WTC11 (cell line): ENCODE results near the gene FTL. TPM values are rescaled to one million over a fixed set of nuclear protein-coding genes. Genes with fewer than 3 reads are reported as not detected.

Source experiments
- ATAC-seq: fragments of 200-7000 bp; cut with Tn5 transposase; 2 replicates; pipeline ENCODE4 v1.10.0; 2021; ENCODE audit warnings: mild to moderate bottlenecking, moderate library complexity
- CTCF ChIA-PET: fragments of 300-600 bp; sonication (Branson Sonifier 250); formaldehyde crosslinking; loops from one replicate; lab custom pipeline; 2021; ENCODE audit warnings: antibody characterized with exemption; lab: Charles Lee
- POLR2A ChIA-PET: fragments of 350-600 bp; sonication (Branson Sonifier 250); formaldehyde crosslinking; loops from one replicate; lab custom pipeline; 2021; ENCODE audit warnings: antibody characterized with exemption; lab: Charles Lee
- DNase-seq: peaks from one replicate; pipeline ENCODE4 v3.0.0; 2021; ENCODE audit warnings: low spot score
- H3K27ac Mint-ChIP-seq: 2 replicates; pipeline ENCODE4 v1.8.0; 2021; ENCODE audit warnings: mixed read lengths
- H3K27me3 Mint-ChIP-seq: 2 replicates; pipeline ENCODE4 v1.8.0; 2021; ENCODE audit warnings: low read depth, mild to moderate bottlenecking, moderate library complexity, mixed read lengths
- H3K36me3 Mint-ChIP-seq: 2 replicates; pipeline ENCODE4 v1.8.0; 2021; ENCODE audit warnings: mixed read lengths
- H3K4me1 Mint-ChIP-seq: 2 replicates; pipeline ENCODE4 v1.8.0; 2022; ENCODE audit warnings: mixed read lengths
- H3K4me3 Mint-ChIP-seq: 2 replicates; pipeline ENCODE4 v1.8.0; 2021; ENCODE audit warnings: mild to moderate bottlenecking, moderate library complexity, mixed read lengths
- H3K9me3 Mint-ChIP-seq: 2 replicates; pipeline ENCODE4 v1.8.0; 2021; ENCODE audit warnings: mixed read lengths
- AR ChIP-seq: fragments of 250-450 bp; sonication (Bioruptor Pico); IDR thresholded peaks from 2 replicates; pipeline ENCODE4 v1.9.0; 2021; ENCODE audit warnings: mild to moderate bottlenecking
- ATF3 ChIP-seq: sonication (generic); formaldehyde crosslinking; conservative IDR thresholded peaks from 2 replicates; pipeline ENCODE4 v1.8.1; 2022; ENCODE audit warnings: mild to moderate bottlenecking, missing genetic modification reagents
- ATF6 ChIP-seq: sonication (generic); formaldehyde crosslinking; IDR thresholded peaks from 2 replicates; pipeline ENCODE4 v1.8.1; 2023; ENCODE audit warnings: mild to moderate bottlenecking, missing genetic modification reagents
- CTCF ChIP-seq: fragments of 200-600 bp; IDR thresholded peaks from 2 replicates; pipeline ENCODE4 v1.8.0; 2022; ENCODE audit warnings: antibody characterized with exemption
- ELF4 ChIP-seq: sonication (generic); formaldehyde crosslinking; IDR thresholded peaks from 2 replicates; pipeline ENCODE4 v1.8.1; 2022; ENCODE audit warnings: low read depth, mild to moderate bottlenecking, moderate library complexity, missing genetic modification reagents
- FOXK1 ChIP-seq: sonication (generic); formaldehyde crosslinking; IDR thresholded peaks from 2 replicates; pipeline ENCODE4 v1.8.0; 2022; ENCODE audit warnings: mild to moderate bottlenecking, moderate library complexity, missing genetic modification reagents
- JUN ChIP-seq: sonication (generic); formaldehyde crosslinking; IDR thresholded peaks from 2 replicates; pipeline ENCODE4 v1.8.0; 2023; ENCODE audit warnings: mild to moderate bottlenecking, missing genetic modification reagents
- KAT7 ChIP-seq: sonication (generic); formaldehyde crosslinking; IDR thresholded peaks from 2 replicates; pipeline ENCODE4 v1.8.1; 2023; ENCODE audit warnings: missing genetic modification reagents, mild to moderate bottlenecking, borderline replicate concordance
- MXD4 ChIP-seq: fragments of 250-450 bp; sonication (Bioruptor Pico); IDR thresholded peaks from 2 replicates; pipeline ENCODE4 v1.8.0; 2021; ENCODE audit warnings: mild to moderate bottlenecking, moderate library complexity, borderline replicate concordance
- MYBL2 ChIP-seq: sonication (generic); formaldehyde crosslinking; IDR thresholded peaks from 2 replicates; pipeline ENCODE4 v1.8.1; 2023; ENCODE audit warnings: mild to moderate bottlenecking, moderate library complexity, missing genetic modification reagents
- NFE2L1 ChIP-seq: sonication (generic); formaldehyde crosslinking; IDR thresholded peaks from 2 replicates; pipeline ENCODE4 v1.8.1; 2023; ENCODE audit warnings: missing genetic modification reagents
- NFYB ChIP-seq: sonication (generic); formaldehyde crosslinking; conservative IDR thresholded peaks from 2 replicates; pipeline ENCODE4 v1.8.0; 2022; ENCODE audit warnings: low read depth, missing genetic modification reagents
- NR1H2 ChIP-seq: sonication (generic); formaldehyde crosslinking; IDR thresholded peaks from 2 replicates; pipeline ENCODE4 v1.9.0; 2021; ENCODE audit warnings: mild to moderate bottlenecking, moderate library complexity, missing genetic modification reagents
- PRRX2 ChIP-seq: fragments of 250-450 bp; sonication (Bioruptor Pico); IDR thresholded peaks from 2 replicates; pipeline ENCODE4 v1.8.0; 2021; ENCODE audit warnings: mild to moderate bottlenecking
- SOX15 ChIP-seq: fragments of 250-450 bp; sonication (Bioruptor Pico); IDR thresholded peaks from 2 replicates; pipeline ENCODE4 v1.9.0; 2021; ENCODE audit warnings: mild to moderate bottlenecking
- SP1 ChIP-seq: sonication (generic); formaldehyde crosslinking; conservative IDR thresholded peaks from 2 replicates; pipeline ENCODE4 v1.8.1; 2022; ENCODE audit warnings: missing genetic modification reagents
- STAT6 ChIP-seq: sonication (generic); formaldehyde crosslinking; conservative IDR thresholded peaks from 2 replicates; pipeline ENCODE4 v1.8.1; 2023; ENCODE audit warnings: mild to moderate bottlenecking, low read depth, missing genetic modification reagents, moderate library complexity
- total RNA-seq: library from RNA; stranded (reverse); gene quantifications from 3 replicates; pipeline ENCODE4 v1.2.3, GENCODE V29; 2021
- TF ChIP-seq, protein P1 (sequence below): fragments of 250-450 bp; sonication (Bioruptor Pico); conservative IDR thresholded peaks from 2 replicates; pipeline ENCODE4 v1.9.0; 2021; ENCODE audit warnings: mild to moderate bottlenecking

The FTL gene
- total RNA-seq, 1 experiment from 2014 or later, result 1,061 TPM

- TF ChIP-seq, protein P1, sequence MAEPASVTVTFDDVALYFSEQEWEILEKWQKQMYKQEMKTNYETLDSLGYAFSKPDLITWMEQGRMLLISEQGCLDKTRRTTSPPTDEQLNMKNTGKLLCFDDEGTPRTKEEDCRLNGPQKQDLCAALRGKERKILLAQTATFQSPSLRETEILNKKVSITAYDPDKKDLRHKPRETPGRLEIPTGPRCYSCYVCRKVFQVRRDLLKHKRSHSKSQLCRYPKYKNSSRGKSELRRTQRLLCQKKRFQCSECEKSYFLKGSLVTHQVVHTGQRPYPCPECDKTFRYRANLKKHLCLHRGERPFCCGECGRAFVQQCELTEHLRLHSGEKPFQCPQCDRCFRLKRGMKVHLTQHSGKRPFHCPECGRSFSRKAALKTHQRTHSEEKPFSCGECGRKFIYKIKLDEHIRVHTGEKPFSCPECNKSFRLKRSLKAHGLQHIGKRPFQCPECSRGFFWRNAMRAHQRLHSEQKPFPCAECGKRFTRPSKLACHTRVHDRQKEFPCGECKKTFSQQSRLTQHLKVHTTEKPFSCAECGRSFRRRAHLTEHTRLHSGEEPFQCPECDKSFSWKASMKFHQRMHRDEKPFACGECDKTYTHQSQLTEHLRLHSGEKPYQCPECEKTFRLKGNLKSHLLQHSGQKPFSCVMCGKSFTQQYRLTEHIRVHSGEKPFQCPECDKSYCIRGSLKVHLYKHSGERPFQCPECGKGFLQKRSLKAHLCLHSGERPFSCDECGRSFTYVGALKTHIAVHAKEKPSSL (CRISPR knock-in tag), result no peak
- TF ChIP-seq MXD4 (CRISPR knock-in tag), result no peak
- TF ChIP-seq CTCF, result no peak
- no peak for TF ChIP-seq MYBL2
- no peak for TF ChIP-seq PRRX2
- no peak for TF ChIP-seq ELF4
- TF ChIP-seq NFE2L1, result no peak
- TF ChIP-seq ATF6 (CRISPR knock-in tag), result no peak
- no peak for TF ChIP-seq JUN (CRISPR knock-in tag)
- no peak for TF ChIP-seq SOX15 (CRISPR knock-in tag)
Measured at GRCh38 chr19:49004133-49004532, 39.0 kb downstream of the FTL start (continued).

- DNase-seq (no peak), ATAC-seq (no peak)
- H3K36me3 Mint-ChIP-seq, result peaks cover 32% of the 10 kb centered on the region
- no peak overlapping the region for H3K27ac Mint-ChIP-seq
- no peaks in the 10 kb centered on the region; the same call in 1 of the 2 replicates for H3K4me1 Mint-ChIP-seq
- H3K9me3 Mint-ChIP-seq, result no peaks in the 10 kb centered on the region
- no peak overlapping the region for H3K4me3 Mint-ChIP-seq
- CTCF ChIA-PET, result interaction anchor here (1.0 to 1.1 kb wide), 2 partner anchors 14 to 93 kb away, joined by 3 read pairs; no protein-coding TSS in a partner anchor
- TF ChIP-seq NFYB (CRISPR knock-in tag), result no peak
- no peak for TF ChIP-seq FOXK1
- TF ChIP-seq KAT7, result no peak
- no peak for TF ChIP-seq ATF6 (CRISPR knock-in tag)
- no peaks in the 10 kb centered on the region for H3K27me3 Mint-ChIP-seq
- POLR2A ChIA-PET, result no interaction called here
Measured at GRCh38 chr19:49004964-49005614, 40.0 kb downstream of the FTL start.

GRCh38 chr19:49006905-49007304, 41.8 kb downstream of the FTL start:
- ATAC-seq, result no peak
- H3K27me3 Mint-ChIP-seq, result no peaks in the 10 kb centered on the region
- H3K4me3 Mint-ChIP-seq, result no peak overlapping the region
- POLR2A ChIA-PET, result no interaction called here
- no peak overlapping the region for H3K27ac Mint-ChIP-seq
- DNase-seq, result no peak
- no peaks in the 10 kb centered on the region for H3K4me1 Mint-ChIP-seq
- H3K36me3 Mint-ChIP-seq, result peaks cover 39% of the 10 kb centered on the region
- CTCF ChIA-PET, result interaction anchor here (0.9 to 1.2 kb wide), 3 partner anchors 9 to 108 kb away, joined by 3 to 4 read pairs (median 3); partner anchors contain the start of genes LIN7B and RUVBL2
- H3K9me3 Mint-ChIP-seq, result no peaks in the 10 kb centered on the region
- TF ChIP-seq AR (CRISPR knock-in tag) (no peak), STAT6 (no peak), NR1H2 (CRISPR knock-in tag) (no peak), SP1 (no peak), MXD4 (CRISPR knock-in tag) (no peak), ATF3 (no peak)
